HG03060 (cell line): ENCODE measurements around the gene ARHGEF17.
"Not testable (repeated sequence)": the region's sequence is repeated elsewhere in the genome, so short reads cannot be mapped to it uniquely, and the experiment has no call there.

Experiments used
- ATAC-seq: cut with Tn5 transposase; IDR thresholded peaks from one replicate; pipeline ENCODE4 v1.9.1; 2021; ENCODE audit warnings: low read depth, moderate number of reproducible peaks; ENCODE audit not compliant: unreplicated experiment

ARHGEF17 gene

GRCh38 chr11:73308003-73308960 is at the start of gene ARHGEF17:
ARHGEF17 (plus strand) TSS chr11:73308276; CDS start chr11:73308639, 363 bp downstream.
- no peak for ATAC-seq

- ATAC-seq, result no peak
Measured at GRCh38 chr11:73259406-73260126, 48.5 kb upstream of the ARHGEF17 start.

- no peak for ATAC-seq
Measured at GRCh38 chr11:73260127-73260457, 48.0 kb upstream of the ARHGEF17 start.

- ATAC-seq, result no peak
Measured at GRCh38 chr11:73262851-73263495, 45.1 kb upstream of the ARHGEF17 start.

- ATAC-seq, result no peak
Measured at GRCh38 chr11:73263640-73264039, 44.4 kb upstream of the ARHGEF17 start.

GRCh38 chr11:73265278-73265810 is 42.7 kb upstream of the ARHGEF17 start:
- ATAC-seq, result no peak

GRCh38 chr11:73265853-73266645 is 42.0 kb upstream of the ARHGEF17 start:
- ATAC-seq, result no peak

GRCh38 chr11:73266646-73267020 is 41.4 kb upstream of the ARHGEF17 start:
- no peak for ATAC-seq

GRCh38 chr11:73267122-73267846 is 40.8 kb upstream of the ARHGEF17 start:
- ATAC-seq, result no peak

GRCh38 chr11:73267906-73268540 is 40.1 kb upstream of the ARHGEF17 start:
- ATAC-seq, result no peak

- no peak for ATAC-seq
Measured at GRCh38 chr11:73268671-73269271, 39.3 kb upstream of the ARHGEF17 start.

- ATAC-seq, result no peak
Measured at GRCh38 chr11:73269459-73270015, 38.5 kb upstream of the ARHGEF17 start.

GRCh38 chr11:73270016-73270854 is 37.8 kb upstream of the ARHGEF17 start:
- ATAC-seq, result no peak

GRCh38 chr11:73270855-73271477 is 37.1 kb upstream of the ARHGEF17 start:
- ATAC-seq, result no peak

- not testable (repeated sequence) for ATAC-seq
Measured at GRCh38 chr11:73271478-73271865, 36.6 kb upstream of the ARHGEF17 start.

- ATAC-seq, result no peak
Measured at GRCh38 chr11:73271936-73272679, 36.0 kb upstream of the ARHGEF17 start, which contains the start of gene P2RY6. P2RY6 (plus strand) TSS chr11:73272338; CDS start chr11:73296519, 24,181 bp downstream.
